PC-3 (cell line): ENCODE results near the gene VPS54. TPM values are rescaled to one million over a fixed set of nuclear protein-coding genes. Genes with fewer than 3 reads are reported as not detected.

Experiments
- ATAC-seq: fragments of 200-7000 bp; cut with Tn5 transposase; 2 replicates; pipeline ENCODE4 v1.9.1; 2020; ENCODE audit warnings: mild to moderate bottlenecking, moderate library complexity
- BruUV-seq: library from RNA; stranded (reverse); fragments of 400-500 nt; replicated peaks from 2 replicates; lab custom pipeline; 2021; lab: Mats Ljungman, UMichigan
- CTCF ChIA-PET: fragments of 300-600 bp; sonication (Branson Sonifier 250); formaldehyde crosslinking; loops from one replicate; lab custom pipeline; 2022; ENCODE audit warnings: antibody characterized with exemption; lab: Charles Lee
- POLR2A ChIA-PET: fragments of 300-600 bp; sonication (Branson Sonifier 250); formaldehyde crosslinking; loops from one replicate; lab custom pipeline; 2022; ENCODE audit warnings: antibody characterized with exemption; ENCODE audit not compliant: unreplicated experiment; lab: Charles Lee
- DNase-seq: peaks from one replicate; pipeline ENCODE4 v3.0.0-alpha.2; 2015
- H2AFZ ChIP-seq: fragments of 300-600 bp; sonication (generic); 2 replicates; pipeline ENCODE4 v1.6.0; 2016; ENCODE audit warnings: antibody characterized with exemption, low read length
- H3F3A ChIP-seq: fragments of 300-600 bp; sonication (generic); one replicate; pipeline ENCODE4 v1.6.0; 2017; ENCODE audit warnings: antibody characterized with exemption, low read length, control low read depth, mild to moderate bottlenecking; ENCODE audit not compliant: unreplicated experiment
- H3K27ac ChIP-seq: fragments of 300-600 bp; sonication (generic); 2 replicates; pipeline ENCODE4 v1.5.1; 2016; ENCODE audit warnings: mild to moderate bottlenecking, low read length
- H3K27me3 ChIP-seq: fragments of 300-600 bp; sonication (generic); 2 replicates; pipeline ENCODE4 v1.6.1; 2016; ENCODE audit warnings: low read length, mixed read lengths
- H3K36me3 ChIP-seq: fragments of 300-600 bp; sonication (generic); 2 replicates; pipeline ENCODE4 v1.6.1; 2016; ENCODE audit warnings: low read depth, mixed run types, low read length, mixed read lengths
- H3K4me1 ChIP-seq: fragments of 300-600 bp; sonication (generic); 2 replicates; pipeline ENCODE4 v1.5.1; 2016; ENCODE audit warnings: low read length; ENCODE audit not compliant: insufficient read depth
- H3K4me2 ChIP-seq: fragments of 300-600 bp; sonication (generic); 2 replicates; pipeline ENCODE4 v1.6.0; 2016; ENCODE audit warnings: low read length
- H3K4me3 ChIP-seq: fragments of 300-600 bp; sonication (generic); 2 replicates; pipeline ENCODE4 v1.5.1; 2016; ENCODE audit warnings: mild to moderate bottlenecking, low read length, mixed read lengths
- H3K79me2 ChIP-seq: fragments of 300-600 bp; sonication (generic); 2 replicates; pipeline ENCODE4 v1.6.1; 2017; ENCODE audit warnings: low read length, mixed read lengths
- H3K9ac ChIP-seq: fragments of 300-600 bp; sonication (generic); 2 replicates; pipeline ENCODE4 v1.6.0; 2016; ENCODE audit warnings: mild to moderate bottlenecking, low read length
- H3K9me2 ChIP-seq: fragments of 300-600 bp; sonication (generic); replicated peaks from 2 replicates; pipeline ENCODE4 v1.6.1; 2016; ENCODE audit warnings: mixed run types, low read length, mixed read lengths
- H3K9me3 ChIP-seq: fragments of 300-600 bp; sonication (generic); 2 replicates; pipeline ENCODE4 v1.6.1; 2016; ENCODE audit warnings: low read length, mixed read lengths
- H4K20me1 ChIP-seq: fragments of 300-600 bp; sonication (generic); 2 replicates; pipeline ENCODE4 v1.6.1; 2016; ENCODE audit warnings: low read length, mixed read lengths
- CTCF ChIP-seq: fragments of 300-600 bp; sonication (generic); conservative IDR thresholded peaks from 2 replicates; pipeline ENCODE4 v1.5.1; 2017; ENCODE audit warnings: antibody characterized with exemption, low read depth, mild to moderate bottlenecking, low read length
- EZH2 ChIP-seq: fragments of 300-600 bp; sonication (generic); IDR thresholded peaks from one replicate; pipeline ENCODE4 v1.6.1; 2017; ENCODE audit warnings: antibody characterized with exemption, mild to moderate bottlenecking, low read length; ENCODE audit not compliant: unreplicated experiment
- EZH2phosphoT487 ChIP-seq: fragments of 300-600 bp; sonication (generic); IDR thresholded peaks from 2 replicates; pipeline ENCODE4 v1.6.1; 2018; ENCODE audit warnings: mild to moderate bottlenecking, antibody characterized with exemption, low read length, borderline replicate concordance
- intact Hi-C: fragments of 100-400 bp; cut with micrococcal nuclease; formaldehyde crosslinking; loops from 2 replicates; pipeline ENCODE4 v1.9.0; 2023
- total RNA-seq: library from RNA; depleted of rRNA; stranded (reverse); fragments of >200 nt; gene quantifications from 2 replicates; pipeline ENCODE4 v1.2.3, GENCODE V29; 2014

The VPS54 gene
- total RNA-seq, 1 experiment from 2014 or later = 17.9 TPM

- H3K27me3 ChIP-seq = no peaks in the 10 kb centered on the region
- H2AFZ ChIP-seq = no peak overlapping the region
- no peaks in the 10 kb centered on the region for H3K9me3 ChIP-seq
- no peak for TF ChIP-seq CTCF
- TF ChIP-seq EZH2phosphoT487 = no peak
- no peak for TF ChIP-seq EZH2
- H3K36me3 ChIP-seq = peaks cover 12% of the 10 kb centered on the region
- H4K20me1 ChIP-seq = no peaks in the 10 kb centered on the region
- no peaks in the 10 kb centered on the region for H3K9me2 ChIP-seq
- no peaks in the 10 kb centered on the region for H3F3A ChIP-seq
- H3K4me3 ChIP-seq = no peak overlapping the region
- DNase-seq (no peak), ATAC-seq (no peak)
- H3K9ac ChIP-seq = no peak overlapping the region
- POLR2A ChIA-PET = no interaction called here
- H3K4me1 ChIP-seq = peaks cover 9% of the 10 kb centered on the region
- H3K4me2 ChIP-seq = no peak overlapping the region
- intact Hi-C loops = no loop called here
- no peak overlapping the region for H3K27ac ChIP-seq
- CTCF ChIA-PET = no interaction called here
- BruUV-seq = no TSS peak
- 0 out of 2 replicates have a peak, but pooled peaks cover 12% of the 10 kb centered on the region for H3K79me2 ChIP-seq
These were observed 142.9 kb downstream of the VPS54 start for GRCh38 chr2:63876311-63876710.

- POLR2A ChIA-PET = no interaction called here
- no peak for ATAC-seq
- H3K79me2 ChIP-seq = 0 out of 2 replicates have a peak, but pooled peaks cover 12% of the 10 kb centered on the region
- no peaks in the 10 kb centered on the region for H3K9me3 ChIP-seq
- no peaks in the 10 kb centered on the region for H3F3A ChIP-seq
- no peak overlapping the region for H3K4me2 ChIP-seq
- intact Hi-C loops = no loop called here
- H3K9ac ChIP-seq = no peak overlapping the region
- BruUV-seq = no TSS peak
- peaks cover 12% of the 10 kb centered on the region for H3K36me3 ChIP-seq
- no peak for TF ChIP-seq EZH2phosphoT487
- TF ChIP-seq CTCF = no peak
- TF ChIP-seq EZH2 = no peak
- no peak overlapping the region for H2AFZ ChIP-seq
- H3K4me3 ChIP-seq = no peak overlapping the region
- H3K4me1 ChIP-seq = peaks cover 15% of the 10 kb centered on the region
- CTCF ChIA-PET = no interaction called here
- H3K27ac ChIP-seq = no peak overlapping the region
- no peak for DNase-seq
- H3K9me2 ChIP-seq = no peaks in the 10 kb centered on the region
- H3K27me3 ChIP-seq = no peaks in the 10 kb centered on the region
- H4K20me1 ChIP-seq = no peaks in the 10 kb centered on the region
These were observed 143.5 kb downstream of the VPS54 start for GRCh38 chr2:63875559-63876245.

GRCh38 chr2:63875131-63875527 is 144.1 kb downstream of the VPS54 start:
- CTCF ChIA-PET = no interaction called here
- Histone ChIP-seq H3K36me3 (peaks cover 12% of the 10 kb centered on the region), H3K4me3 (no peak overlapping the region), H2AFZ (no peak overlapping the region), H3F3A (no peaks in the 10 kb centered on the region), H3K9me2 (no peaks in the 10 kb centered on the region), H3K9ac (no peak overlapping the region), H3K9me3 (no peaks in the 10 kb centered on the region), H3K4me2 (no peak overlapping the region), H3K27me3 (no peaks in the 10 kb centered on the region), H4K20me1 (no peaks in the 10 kb centered on the region), H3K79me2 (0 out of 2 replicates have a peak, but pooled peaks cover 12% of the 10 kb centered on the region), H3K27ac (no peak overlapping the region), H3K4me1 (peaks cover 21% of the 10 kb centered on the region)
- TF ChIP-seq EZH2 = no peak
- TF ChIP-seq EZH2phosphoT487 = no peak
- TF ChIP-seq CTCF = no peak
- no TSS peak for BruUV-seq
- intact Hi-C loops = no loop called here
- ATAC-seq (peak; percentile 39; the same call in 1 of the 2 replicates), DNase-seq (peak; percentile 52)
- POLR2A ChIA-PET = no interaction called here
